HepG2 (cell line): Measurements from ENCODE around the gene TMEM61. TPM values are rescaled to one million over a fixed set of nuclear protein-coding genes. Genes with fewer than 3 reads are reported as not detected.
A peak's percentile ranks its signal among the peaks of the same experiment; 100 is the strongest.

Experiments
- ASH2L ChIP-seq: fragments of 300-600, 200-600 bp; sonication (generic); IDR thresholded peaks from 2 replicates; pipeline ENCODE4 v1.7.0; 2017; ENCODE audit warnings: low read depth, mild to moderate bottlenecking, moderate library complexity, mixed read lengths, low read length; ENCODE audit not compliant: insufficient read length
- DNMT3B ChIP-seq: conservative IDR thresholded peaks from 2 replicates; pipeline ENCODE4 v1.6.1; 2016; ENCODE audit warnings: missing biosample characterization, control low read depth
- EED ChIP-seq: sonication (generic); formaldehyde crosslinking; IDR thresholded peaks from 2 replicates; pipeline ENCODE4 v1.5.0; 2020; ENCODE audit warnings: mild to moderate bottlenecking, missing genetic modification reagents
- GPN1 ChIP-seq: sonication (generic); formaldehyde crosslinking; IDR thresholded peaks from 2 replicates; pipeline ENCODE4 v1.5.1; 2020; ENCODE audit warnings: missing genetic modification reagents, borderline replicate concordance
- HOXA7 ChIP-seq: sonication (generic); formaldehyde crosslinking; IDR thresholded peaks from 2 replicates; pipeline ENCODE4 v1.8.1; 2022; ENCODE audit warnings: mild to moderate bottlenecking, missing genetic modification reagents, moderate library complexity
- IRF2 ChIP-seq: IDR thresholded peaks from 2 replicates; pipeline ENCODE4 v1.6.1; 2018; ENCODE audit warnings: missing genetic modification reagents, missing compliant biosample characterization
- MEF2D ChIP-seq: sonication (generic); formaldehyde crosslinking; IDR thresholded peaks from 2 replicates; pipeline ENCODE4 v1.5.1; 2020; ENCODE audit warnings: mild to moderate bottlenecking, missing genetic modification reagents
- NFYB ChIP-seq: sonication (generic); formaldehyde crosslinking; IDR thresholded peaks from 2 replicates; pipeline ENCODE4 v1.4.0; 2020; ENCODE audit warnings: missing genetic modification reagents
- RFX5 ChIP-seq: IDR thresholded peaks from 2 replicates; pipeline ENCODE4 v1.6.1; 2011; ENCODE audit warnings: low read depth, low read length, improper control_type of control experiment
- SAFB2 ChIP-seq: sonication (generic); formaldehyde crosslinking; IDR thresholded peaks from 2 replicates; pipeline ENCODE4 v1.5.1; 2020; ENCODE audit warnings: missing genetic modification reagents, low read depth, mild to moderate bottlenecking, borderline replicate concordance
- SCMH1 ChIP-seq: sonication (generic); formaldehyde crosslinking; IDR thresholded peaks from 2 replicates; pipeline ENCODE4 v1.9.0; 2021; ENCODE audit warnings: missing genetic modification reagents, mild to moderate bottlenecking, borderline replicate concordance
- TCF7 ChIP-seq: sonication (generic); IDR thresholded peaks from 2 replicates; pipeline ENCODE4 v1.6.1; 2016; ENCODE audit warnings: antibody characterized with exemption, low read depth
- ZNF260 ChIP-seq: sonication (generic); formaldehyde crosslinking; IDR thresholded peaks from 2 replicates; pipeline ENCODE4 v1.4.0; 2020; ENCODE audit warnings: missing genetic modification reagents, low read depth, mild to moderate bottlenecking, borderline replicate concordance
- ZZZ3 ChIP-seq: sonication (generic); formaldehyde crosslinking; IDR thresholded peaks from 2 replicates; pipeline ENCODE4 v1.4.0; 2020; ENCODE audit warnings: missing genetic modification reagents, mild to moderate bottlenecking, borderline replicate concordance
- polyA plus RNA-seq, 8 experiments: library from polyadenylated mRNA; depleted of rRNA in 3 of 8; stranded (reverse) in 7 of 8; unstranded in 1 of 8; fragments of >200 nt; fragmentation: Illumina TruSeq in 4 of 8; extraction: Trizol in 4 of 8; gene quantifications; 2 replicates each; pipeline versions ENCODE4 v1.2.1 to v1.2.3, GENCODE V29; 2011 to 2016; ENCODE audit warnings: low read depth in 4 of 8, missing spikeins in 1 of 8, mixed read lengths in 1 of 8; ENCODE audit not compliant: insufficient read depth in 1 of 8
- total RNA-seq, 5 experiments: library from RNA; depleted of rRNA; stranded (reverse); fragments of >200 nt; fragmentation: Illumina TruSeq; extraction: Trizol; gene quantifications; 2 replicates each; pipeline ENCODE4 v1.2.3, GENCODE V29; 2016; ENCODE audit warnings: low read depth in 1 of 5
- TF ChIP-seq, protein P1 (sequence below), 2 experiments: IDR thresholded peaks; 2 replicates each; pipeline ENCODE4 v1.6.1; 2011 to 2012; ENCODE audit warnings: low read length in 2 of 2, borderline replicate concordance in 1 of 2, low read depth in 1 of 2, mild to moderate bottlenecking in 1 of 2, moderate library complexity in 1 of 2
- TF ChIP-seq, protein P2 (sequence below): fragments of 450-650 bp; IDR thresholded peaks from 2 replicates; pipeline ENCODE4 v1.6.1; 2017; ENCODE audit warnings: mild to moderate bottlenecking
- TF ChIP-seq, protein P3 (sequence below): sonication (generic); formaldehyde crosslinking; IDR thresholded peaks from 2 replicates; pipeline ENCODE4 v1.4.0; 2020; ENCODE audit warnings: missing genetic modification reagents
- TF ChIP-seq, protein P4 (sequence below): sonication (generic); formaldehyde crosslinking; IDR thresholded peaks from 2 replicates; pipeline ENCODE4 v1.5.0; 2020; ENCODE audit warnings: missing genetic modification reagents

Gene TMEM61
- total and polyA plus RNA-seq, 2 of the 13 experiments (the other 11 are each of a cell fraction or from before 2014, with no cell fraction given), result not detected

DNA sequence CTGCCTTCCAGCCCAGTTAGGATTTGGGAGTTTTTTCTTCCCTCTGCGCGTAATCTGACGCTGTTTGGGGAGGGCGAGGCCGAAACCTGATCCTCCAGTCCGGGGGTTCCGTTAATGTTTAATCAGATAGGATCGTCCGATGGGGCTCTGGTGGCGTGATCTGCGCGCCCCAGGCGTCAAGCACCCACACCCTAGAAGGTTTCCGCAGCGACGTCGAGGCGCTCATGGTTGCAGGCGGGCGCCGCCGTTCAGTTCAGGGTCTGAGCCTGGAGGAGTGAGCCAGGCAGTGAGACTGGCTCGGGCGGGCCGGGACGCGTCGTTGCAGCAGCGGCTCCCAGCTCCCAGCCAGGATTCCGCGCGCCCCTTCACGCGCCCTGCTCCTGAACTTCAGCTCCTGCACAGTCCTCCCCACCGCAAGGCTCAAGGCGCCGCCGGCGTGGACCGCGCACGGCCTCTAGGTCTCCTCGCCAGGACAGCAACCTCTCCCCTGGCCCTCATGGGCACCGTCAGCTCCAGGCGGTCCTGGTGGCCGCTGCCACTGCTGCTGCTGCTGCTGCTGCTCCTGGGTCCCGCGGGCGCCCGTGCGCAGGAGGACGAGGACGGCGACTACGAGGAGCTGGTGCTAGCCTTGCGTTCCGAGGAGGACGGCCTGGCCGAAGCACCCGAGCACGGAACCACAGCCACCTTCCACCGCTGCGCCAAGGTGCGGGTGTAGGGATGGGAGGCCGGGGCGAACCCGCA, 59.1 kb downstream of the TMEM61 start, which contains the start of gene PCSK9 (continued):
- TF ChIP-seq, protein P1, sequence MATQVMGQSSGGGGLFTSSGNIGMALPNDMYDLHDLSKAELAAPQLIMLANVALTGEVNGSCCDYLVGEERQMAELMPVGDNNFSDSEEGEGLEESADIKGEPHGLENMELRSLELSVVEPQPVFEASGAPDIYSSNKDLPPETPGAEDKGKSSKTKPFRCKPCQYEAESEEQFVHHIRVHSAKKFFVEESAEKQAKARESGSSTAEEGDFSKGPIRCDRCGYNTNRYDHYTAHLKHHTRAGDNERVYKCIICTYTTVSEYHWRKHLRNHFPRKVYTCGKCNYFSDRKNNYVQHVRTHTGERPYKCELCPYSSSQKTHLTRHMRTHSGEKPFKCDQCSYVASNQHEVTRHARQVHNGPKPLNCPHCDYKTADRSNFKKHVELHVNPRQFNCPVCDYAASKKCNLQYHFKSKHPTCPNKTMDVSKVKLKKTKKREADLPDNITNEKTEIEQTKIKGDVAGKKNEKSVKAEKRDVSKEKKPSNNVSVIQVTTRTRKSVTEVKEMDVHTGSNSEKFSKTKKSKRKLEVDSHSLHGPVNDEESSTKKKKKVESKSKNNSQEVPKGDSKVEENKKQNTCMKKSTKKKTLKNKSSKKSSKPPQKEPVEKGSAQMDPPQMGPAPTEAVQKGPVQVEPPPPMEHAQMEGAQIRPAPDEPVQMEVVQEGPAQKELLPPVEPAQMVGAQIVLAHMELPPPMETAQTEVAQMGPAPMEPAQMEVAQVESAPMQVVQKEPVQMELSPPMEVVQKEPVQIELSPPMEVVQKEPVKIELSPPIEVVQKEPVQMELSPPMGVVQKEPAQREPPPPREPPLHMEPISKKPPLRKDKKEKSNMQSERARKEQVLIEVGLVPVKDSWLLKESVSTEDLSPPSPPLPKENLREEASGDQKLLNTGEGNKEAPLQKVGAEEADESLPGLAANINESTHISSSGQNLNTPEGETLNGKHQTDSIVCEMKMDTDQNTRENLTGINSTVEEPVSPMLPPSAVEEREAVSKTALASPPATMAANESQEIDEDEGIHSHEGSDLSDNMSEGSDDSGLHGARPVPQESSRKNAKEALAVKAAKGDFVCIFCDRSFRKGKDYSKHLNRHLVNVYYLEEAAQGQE (IDR thresholded peaks at IDR 0.05; ENCODE audit: borderline replicate concordance in 1 of 2, low read depth in 1 of 2, low read length in 2 of 2), result peak in 1 of 2 experiments; percentile 70; a peak in 2 of 4 replicates
- TF ChIP-seq, protein P2, sequence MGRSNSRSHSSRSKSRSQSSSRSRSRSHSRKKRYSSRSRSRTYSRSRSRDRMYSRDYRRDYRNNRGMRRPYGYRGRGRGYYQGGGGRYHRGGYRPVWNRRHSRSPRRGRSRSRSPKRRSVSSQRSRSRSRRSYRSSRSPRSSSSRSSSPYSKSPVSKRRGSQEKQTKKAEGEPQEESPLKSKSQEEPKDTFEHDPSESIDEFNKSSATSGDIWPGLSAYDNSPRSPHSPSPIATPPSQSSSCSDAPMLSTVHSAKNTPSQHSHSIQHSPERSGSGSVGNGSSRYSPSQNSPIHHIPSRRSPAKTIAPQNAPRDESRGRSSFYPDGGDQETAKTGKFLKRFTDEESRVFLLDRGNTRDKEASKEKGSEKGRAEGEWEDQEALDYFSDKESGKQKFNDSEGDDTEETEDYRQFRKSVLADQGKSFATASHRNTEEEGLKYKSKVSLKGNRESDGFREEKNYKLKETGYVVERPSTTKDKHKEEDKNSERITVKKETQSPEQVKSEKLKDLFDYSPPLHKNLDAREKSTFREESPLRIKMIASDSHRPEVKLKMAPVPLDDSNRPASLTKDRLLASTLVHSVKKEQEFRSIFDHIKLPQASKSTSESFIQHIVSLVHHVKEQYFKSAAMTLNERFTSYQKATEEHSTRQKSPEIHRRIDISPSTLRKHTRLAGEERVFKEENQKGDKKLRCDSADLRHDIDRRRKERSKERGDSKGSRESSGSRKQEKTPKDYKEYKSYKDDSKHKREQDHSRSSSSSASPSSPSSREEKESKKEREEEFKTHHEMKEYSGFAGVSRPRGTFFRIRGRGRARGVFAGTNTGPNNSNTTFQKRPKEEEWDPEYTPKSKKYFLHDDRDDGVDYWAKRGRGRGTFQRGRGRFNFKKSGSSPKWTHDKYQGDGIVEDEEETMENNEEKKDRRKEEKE, result no peak
- TF ChIP-seq ZNF260 (CRISPR knock-in tag) (0 out of 2 replicates have a peak, but pooled peaks have one; percentile 60), GPN1 (CRISPR knock-in tag) (no peak), ASH2L (no peak), HOXA7 (CRISPR knock-in tag) (no peak), ZZZ3 (CRISPR knock-in tag) (no peak), EED (CRISPR knock-in tag) (peak; percentile 60), NFYB (CRISPR knock-in tag) (peak; percentile 52), SAFB2 (0 out of 2 replicates have a peak, but pooled peaks have one; percentile 22), RFX5 (no peak), DNMT3B (CRISPR knock-in tag) (no peak), IRF2 (peak; percentile 50; the same call in 1 of the 2 replicates), MEF2D (peak; percentile 89), TCF7 (no peak), SCMH1 (CRISPR knock-in tag) (no peak)
- TF ChIP-seq, protein P3, sequence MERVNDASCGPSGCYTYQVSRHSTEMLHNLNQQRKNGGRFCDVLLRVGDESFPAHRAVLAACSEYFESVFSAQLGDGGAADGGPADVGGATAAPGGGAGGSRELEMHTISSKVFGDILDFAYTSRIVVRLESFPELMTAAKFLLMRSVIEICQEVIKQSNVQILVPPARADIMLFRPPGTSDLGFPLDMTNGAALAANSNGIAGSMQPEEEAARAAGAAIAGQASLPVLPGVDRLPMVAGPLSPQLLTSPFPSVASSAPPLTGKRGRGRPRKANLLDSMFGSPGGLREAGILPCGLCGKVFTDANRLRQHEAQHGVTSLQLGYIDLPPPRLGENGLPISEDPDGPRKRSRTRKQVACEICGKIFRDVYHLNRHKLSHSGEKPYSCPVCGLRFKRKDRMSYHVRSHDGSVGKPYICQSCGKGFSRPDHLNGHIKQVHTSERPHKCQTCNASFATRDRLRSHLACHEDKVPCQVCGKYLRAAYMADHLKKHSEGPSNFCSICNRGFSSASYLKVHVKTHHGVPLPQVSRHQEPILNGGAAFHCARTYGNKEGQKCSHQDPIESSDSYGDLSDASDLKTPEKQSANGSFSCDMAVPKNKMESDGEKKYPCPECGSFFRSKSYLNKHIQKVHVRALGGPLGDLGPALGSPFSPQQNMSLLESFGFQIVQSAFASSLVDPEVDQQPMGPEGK (CRISPR knock-in tag), result peak; percentile 79
- TF ChIP-seq, protein P4, sequence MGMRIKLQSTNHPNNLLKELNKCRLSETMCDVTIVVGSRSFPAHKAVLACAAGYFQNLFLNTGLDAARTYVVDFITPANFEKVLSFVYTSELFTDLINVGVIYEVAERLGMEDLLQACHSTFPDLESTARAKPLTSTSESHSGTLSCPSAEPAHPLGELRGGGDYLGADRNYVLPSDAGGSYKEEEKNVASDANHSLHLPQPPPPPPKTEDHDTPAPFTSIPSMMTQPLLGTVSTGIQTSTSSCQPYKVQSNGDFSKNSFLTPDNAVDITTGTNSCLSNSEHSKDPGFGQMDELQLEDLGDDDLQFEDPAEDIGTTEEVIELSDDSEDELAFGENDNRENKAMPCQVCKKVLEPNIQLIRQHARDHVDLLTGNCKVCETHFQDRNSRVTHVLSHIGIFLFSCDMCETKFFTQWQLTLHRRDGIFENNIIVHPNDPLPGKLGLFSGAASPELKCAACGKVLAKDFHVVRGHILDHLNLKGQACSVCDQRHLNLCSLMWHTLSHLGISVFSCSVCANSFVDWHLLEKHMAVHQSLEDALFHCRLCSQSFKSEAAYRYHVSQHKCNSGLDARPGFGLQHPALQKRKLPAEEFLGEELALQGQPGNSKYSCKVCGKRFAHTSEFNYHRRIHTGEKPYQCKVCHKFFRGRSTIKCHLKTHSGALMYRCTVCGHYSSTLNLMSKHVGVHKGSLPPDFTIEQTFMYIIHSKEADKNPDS (CRISPR knock-in tag), result no peak
